ENCODE measurements around the gene B4GALT6. TPM values are rescaled to one million over a fixed set of nuclear protein-coding genes. Genes with fewer than 3 reads are reported as not detected.

Gene B4GALT6
- total and polyA plus RNA-seq, 2 of the 4 experiments (the other 2 are of a cell fraction) = 1.1 to 3.9 TPM

DNA sequence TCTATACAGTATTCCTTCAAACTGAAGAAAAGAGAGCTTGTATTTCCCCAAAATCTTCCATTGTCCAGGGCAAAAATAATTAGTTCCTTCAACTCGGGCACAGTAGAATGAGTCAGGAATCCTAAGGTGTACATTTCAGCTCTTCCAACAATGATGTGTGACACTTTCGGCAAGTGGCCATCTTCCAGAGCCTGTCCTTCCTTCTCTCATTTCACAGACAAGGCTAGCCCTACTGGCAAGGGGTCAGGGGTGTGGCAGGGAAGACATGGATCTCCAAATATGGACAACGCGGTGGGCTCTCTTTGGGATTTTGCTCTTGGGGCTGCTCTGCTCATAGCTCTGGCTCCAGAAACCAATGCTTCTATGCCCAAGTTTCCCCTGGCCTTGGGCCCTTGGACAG is 6.0 kb downstream of the B4GALT6 start:
- H3K4me1 ChIP-seq (ENCODE audit: control insufficient read depth, insufficient read depth, low read length) = no peaks in the 10 kb centered on the region
- no peak overlapping the region for H3K56ac ChIP-seq (ENCODE audit: extremely low read depth, insufficient read depth, low read length)
- in situ Hi-C loops (cut with MboI; ENCODE audit: low sequenced_read_pairs) (no loop called here), intact Hi-C loops (cut with micrococcal nuclease) (no loop called here), dilution Hi-C loops (cut with HindIII; ENCODE audit: low sequenced_read_pairs, unreplicated experiment) (no loop called here)
- H2AFZ ChIP-seq (replicated peaks; ENCODE audit: low read length, poor library complexity) = no peak overlapping the region
- no peak overlapping the region for H4K5ac ChIP-seq (ENCODE audit: low read depth, low read length)
- no peak overlapping the region for H4K8ac ChIP-seq (ENCODE audit: low read depth in 2 of 2, low read length in 2 of 2)
- H2BK15ac ChIP-seq (ENCODE audit: low read depth, low read length) = no peak overlapping the region
- no peak overlapping the region for H2BK5ac ChIP-seq (ENCODE audit: low read depth, low read length, poor library complexity, severe bottlenecking)
- ATAC-seq (ENCODE audit: low read depth) = no peak
- DNase-seq = no peak
- H2AK5ac ChIP-seq (ENCODE audit: low read depth, low read length) = no peak overlapping the region; the same call in 1 of the 2 replicates
- no peak overlapping the region for H3K14ac ChIP-seq (replicated peaks; ENCODE audit: low read depth, low read length)
- BruUV-seq (replicated peaks) = no TSS peak
- H3K27me3 ChIP-seq (ENCODE audit: control insufficient read depth, insufficient read depth, low read length) = peaks cover 1% of the 10 kb centered on the region; the same call in 1 of the 2 replicates
- no peak overlapping the region for H3K9ac ChIP-seq (ENCODE audit: low read depth, low read length)
- H3K4ac ChIP-seq (ENCODE audit: low read depth, low read length) = no peak overlapping the region
- H4K20me1 ChIP-seq (ENCODE audit: insufficient read depth, low read length) = no peaks in the 10 kb centered on the region
- H2AK9ac ChIP-seq (replicated peaks; ENCODE audit: low read depth, low read length, poor library complexity) = no peak overlapping the region
- no peaks in the 10 kb centered on the region for H3K36me3 ChIP-seq (ENCODE audit: control insufficient read depth, insufficient read depth, low read length)
- no peak overlapping the region for H3K23ac ChIP-seq (ENCODE audit: low read depth, low read length)
- TF ChIP-seq RCOR1 (IDR thresholded peaks at IDR 0.05; ENCODE audit: insufficient replicate concordance, low read length) (no peak), POLR2A (IDR thresholded peaks at IDR 0.05; ENCODE audit: low read depth, low read length) (no peak), BHLHE40 (IDR thresholded peaks at IDR 0.05; ENCODE audit: low read depth, low read length) (no peak), NFE2L2 (IDR thresholded peaks at IDR 0.05; ENCODE audit: low read depth, low read length) (no peak), RAD21 (IDR thresholded peaks at IDR 0.05; ENCODE audit: low read length) (no peak), CHD1 (IDR thresholded peaks at IDR 0.05; ENCODE audit: low read depth, low read length) (no peak), ELK1 (IDR thresholded peaks at IDR 0.05; ENCODE audit: borderline replicate concordance, low read depth, low read length) (no peak), CEBPB (IDR thresholded peaks at IDR 0.05; ENCODE audit: low read depth, low read length) (no peak), MAFK (IDR thresholded peaks at IDR 0.05; ENCODE audit: low read depth, low read length) (no peak), FOS (IDR thresholded peaks at IDR 0.05; ENCODE audit: low read depth, low read length) (no peak), RFX5 (IDR thresholded peaks at IDR 0.05; ENCODE audit: low read depth, low read length) (no peak), MXI1 (IDR thresholded peaks at IDR 0.05; ENCODE audit: borderline replicate concordance, low read depth, low read length) (no peak), SMC3 (IDR thresholded peaks at IDR 0.05; ENCODE audit: low read depth, low read length) (no peak), MAZ (IDR thresholded peaks at IDR 0.05; ENCODE audit: borderline replicate concordance, low read depth, low read length) (no peak)
- TF ChIP-seq, protein P1, sequence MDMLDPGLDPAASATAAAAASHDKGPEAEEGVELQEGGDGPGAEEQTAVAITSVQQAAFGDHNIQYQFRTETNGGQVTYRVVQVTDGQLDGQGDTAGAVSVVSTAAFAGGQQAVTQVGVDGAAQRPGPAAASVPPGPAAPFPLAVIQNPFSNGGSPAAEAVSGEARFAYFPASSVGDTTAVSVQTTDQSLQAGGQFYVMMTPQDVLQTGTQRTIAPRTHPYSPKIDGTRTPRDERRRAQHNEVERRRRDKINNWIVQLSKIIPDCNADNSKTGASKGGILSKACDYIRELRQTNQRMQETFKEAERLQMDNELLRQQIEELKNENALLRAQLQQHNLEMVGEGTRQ (IDR thresholded peaks at IDR 0.05; ENCODE audit: low read depth, low read length) = no peak
- TF ChIP-seq, protein P2, sequence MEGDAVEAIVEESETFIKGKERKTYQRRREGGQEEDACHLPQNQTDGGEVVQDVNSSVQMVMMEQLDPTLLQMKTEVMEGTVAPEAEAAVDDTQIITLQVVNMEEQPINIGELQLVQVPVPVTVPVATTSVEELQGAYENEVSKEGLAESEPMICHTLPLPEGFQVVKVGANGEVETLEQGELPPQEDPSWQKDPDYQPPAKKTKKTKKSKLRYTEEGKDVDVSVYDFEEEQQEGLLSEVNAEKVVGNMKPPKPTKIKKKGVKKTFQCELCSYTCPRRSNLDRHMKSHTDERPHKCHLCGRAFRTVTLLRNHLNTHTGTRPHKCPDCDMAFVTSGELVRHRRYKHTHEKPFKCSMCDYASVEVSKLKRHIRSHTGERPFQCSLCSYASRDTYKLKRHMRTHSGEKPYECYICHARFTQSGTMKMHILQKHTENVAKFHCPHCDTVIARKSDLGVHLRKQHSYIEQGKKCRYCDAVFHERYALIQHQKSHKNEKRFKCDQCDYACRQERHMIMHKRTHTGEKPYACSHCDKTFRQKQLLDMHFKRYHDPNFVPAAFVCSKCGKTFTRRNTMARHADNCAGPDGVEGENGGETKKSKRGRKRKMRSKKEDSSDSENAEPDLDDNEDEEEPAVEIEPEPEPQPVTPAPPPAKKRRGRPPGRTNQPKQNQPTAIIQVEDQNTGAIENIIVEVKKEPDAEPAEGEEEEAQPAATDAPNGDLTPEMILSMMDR (conservative IDR thresholded peaks at IDR 0.05; ENCODE audit: low read depth, low read length) = no peak
- H3K27ac ChIP-seq (ENCODE audit: insufficient read depth, low read length) = no peak overlapping the region
- H2BK20ac ChIP-seq (ENCODE audit: low read depth, low read length) = no peak overlapping the region
- no peak overlapping the region for H3K4me2 ChIP-seq (ENCODE audit: low read depth, low read length)
- H4K91ac ChIP-seq (ENCODE audit: insufficient read depth, low read depth, low read length) = no peak overlapping the region
- no peak overlapping the region for H3K4me3 ChIP-seq (ENCODE audit: insufficient read depth, low read depth, low read length)
- H2BK120ac ChIP-seq (ENCODE audit: low read depth, low read length) = no peak overlapping the region
- no peaks in the 10 kb centered on the region for H3K79me1 ChIP-seq (ENCODE audit: low read depth in 1 of 2, low read length in 2 of 2)
- no peak overlapping the region for H3K18ac ChIP-seq (ENCODE audit: low read depth, low read length)
- POLR2A ChIA-PET (ENCODE audit: unreplicated experiment) = no interaction called here
- WGBS, 2 experiments (ENCODE audit: extremely low coverage in 2 of 2, insufficient read length in 1 of 2) = no CpG with 5 or more reads among the region's 4 CpGs
- CTCF ChIA-PET = no interaction called here
- H3K9me1 ChIP-seq (ENCODE audit: insufficient read depth, low read length) = no peaks in the 10 kb centered on the region
- H3K9me3 ChIP-seq (ENCODE audit: control insufficient read depth, insufficient read depth, low read length) = no peaks in the 10 kb centered on the region
